Natural killer cell (primary cell): Measurements from ENCODE around the gene ATP5F1D. TPM values are rescaled to one million over a fixed set of nuclear protein-coding genes. Genes with fewer than 3 reads are reported as not detected.

Experiments used
- ATAC-seq, 3 donors: fragments of 150-1000 bp in 2 of 3; fragments of 200-7000 bp in 1 of 3; cut with Tn5 transposase; 1 replicate in 1 of 3; 2 replicates in 2 of 3; pipeline ENCODE4 v1.10.0; 2021; ENCODE audit warnings: mild to moderate bottlenecking in 2 of 3, moderate library complexity in 2 of 3
- DNase-seq, 2 donors: peaks; one replicate each; pipeline versions ENCODE4 v3.0.0 to v3.0.0-alpha.2; 2013 to 2021; ENCODE audit warnings: mixed read lengths in 1 of 2
- H3K27ac ChIP-seq: one replicate; pipeline ENCODE4 v1.5.1; 2013; ENCODE audit warnings: mild to moderate bottlenecking, low read length
- H3K27me3 ChIP-seq: one replicate; pipeline ENCODE4 v1.6.1; 2013; ENCODE audit warnings: low read length; ENCODE audit not compliant: control insufficient read depth, insufficient read depth
- H3K36me3 ChIP-seq: one replicate; pipeline ENCODE4 v1.6.1; 2013; ENCODE audit warnings: low read length; ENCODE audit not compliant: control insufficient read depth, insufficient read depth
- H3K4me1 ChIP-seq: one replicate; pipeline ENCODE4 v1.6.1; 2013; ENCODE audit warnings: low read length; ENCODE audit not compliant: control insufficient read depth, insufficient read depth
- H3K4me3 ChIP-seq: one replicate; pipeline ENCODE4 v1.5.1; 2013; ENCODE audit warnings: low read length
- H3K9me3 ChIP-seq: one replicate; pipeline ENCODE4 v1.6.1; 2013; ENCODE audit warnings: low read length; ENCODE audit not compliant: control insufficient read depth, insufficient read depth
- H3K27ac Mint-ChIP-seq, 2 donors: one replicate each; pipeline ENCODE4 v1.8.0; 2022; ENCODE audit warnings: mild to moderate bottlenecking in 2 of 2, mixed read lengths in 2 of 2, moderate library complexity in 1 of 2
- H3K27me3 Mint-ChIP-seq, 2 donors: one replicate each; pipeline ENCODE4 v1.8.0; 2022; ENCODE audit warnings: low read depth in 2 of 2, mixed read lengths in 2 of 2
- H3K36me3 Mint-ChIP-seq: one replicate; pipeline ENCODE4 v1.8.0; 2022; ENCODE audit warnings: mixed read lengths
- H3K4me1 Mint-ChIP-seq, 2 donors: one replicate each; pipeline ENCODE4 v1.8.0; 2022; ENCODE audit warnings: mixed read lengths in 2 of 2
- H3K4me3 Mint-ChIP-seq: one replicate; pipeline ENCODE4 v1.8.0; 2022; ENCODE audit warnings: mild to moderate bottlenecking, moderate library complexity, mixed read lengths
- H3K9me3 Mint-ChIP-seq, 2 donors: one replicate each; pipeline ENCODE4 v1.8.0; 2022; ENCODE audit warnings: mixed read lengths in 2 of 2
- WGBS: methylation state at CpG from one replicate; pipeline ENCODE4 v1.1.7; 2013; ENCODE audit warnings: missing lambda C conversion rate; ENCODE audit not compliant: insufficient coverage; 5-methylcytosine and 5-hydroxymethylcytosine counted together
- intact Hi-C: fragments of 100-400 bp; cut with micrococcal nuclease; formaldehyde crosslinking; loops from one replicate; pipeline ENCODE4 v1.14.2; 2022
- total RNA-seq, 4 donors: library from RNA; stranded (reverse); fragments of 120-200 nt in 1 of 4; gene quantifications; one replicate each; pipeline versions ENCODE4 v1.2.3 to v1.2.4, GENCODE V29; 2013 to 2022
- TF ChIP-seq, protein P1 (sequence below): fragments of 200-600 bp; IDR thresholded peaks from one replicate; pipeline ENCODE4 v1.8.0; 2022; ENCODE audit warnings: antibody characterized with exemption

Gene ATP5F1D
- total RNA-seq, 3 donors from 2014 or later (not counting 1 experiment from before 2014, with no cell fraction given) = 88.6 to 119 (median 104) TPM

DNA sequence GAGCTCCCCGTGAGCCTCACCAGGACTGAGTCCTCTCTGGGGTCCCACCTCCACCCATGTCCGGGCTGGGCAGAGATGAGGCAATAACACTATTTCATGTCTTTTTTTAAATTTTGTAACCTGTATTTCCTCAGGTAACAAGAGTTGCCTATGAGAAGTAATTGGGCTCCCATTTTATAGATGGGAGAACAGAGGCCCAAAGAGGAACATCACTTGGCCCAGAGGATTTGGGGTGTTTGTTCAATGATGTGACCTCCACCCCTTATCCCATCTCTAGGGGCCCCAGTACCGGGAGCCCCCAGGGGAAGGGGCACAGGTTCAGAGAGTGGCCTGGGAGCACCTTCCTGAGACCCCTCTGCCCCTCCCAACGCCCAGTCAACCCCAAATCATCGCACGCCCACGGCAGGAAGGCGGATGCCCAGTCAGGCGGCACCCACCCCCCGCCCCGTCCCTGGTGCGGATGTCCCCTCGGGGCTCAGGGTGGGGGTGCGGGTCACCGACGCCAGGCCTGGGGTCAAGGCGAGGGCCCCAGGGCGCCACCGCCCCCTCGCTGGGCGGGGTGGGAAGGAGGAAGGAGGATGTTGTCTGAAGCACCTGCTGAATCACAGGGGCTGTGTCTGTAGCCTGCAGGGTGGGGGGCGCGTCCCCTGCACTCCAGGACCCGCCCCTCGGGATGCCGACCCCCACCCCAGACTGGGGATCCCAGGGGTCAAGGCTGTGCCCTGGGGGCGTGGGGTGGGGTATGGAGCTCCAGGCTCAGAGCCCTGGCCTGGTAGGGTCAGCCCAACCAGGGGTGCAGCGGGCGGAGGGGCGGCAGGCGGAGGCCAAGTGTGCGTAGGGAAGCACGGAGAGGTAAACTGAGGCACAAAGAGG is 18.6 kb downstream of the ATP5F1D start:
- H3K36me3 ChIP-seq = peaks cover 31% of the 10 kb centered on the region
- Mint-ChIP-seq H3K27ac (peak overlapping the region; percentile 97 to 100), H3K9me3 (no peaks in the 10 kb centered on the region), H3K4me3 (peak overlapping the region; percentile 89), H3K4me1 (peaks cover 37 to 58% of the 10 kb centered on the region in 2 donors), H3K27me3 (no peaks in the 10 kb centered on the region), H3K36me3 (no peaks in the 10 kb centered on the region)
- TF ChIP-seq, protein P1, sequence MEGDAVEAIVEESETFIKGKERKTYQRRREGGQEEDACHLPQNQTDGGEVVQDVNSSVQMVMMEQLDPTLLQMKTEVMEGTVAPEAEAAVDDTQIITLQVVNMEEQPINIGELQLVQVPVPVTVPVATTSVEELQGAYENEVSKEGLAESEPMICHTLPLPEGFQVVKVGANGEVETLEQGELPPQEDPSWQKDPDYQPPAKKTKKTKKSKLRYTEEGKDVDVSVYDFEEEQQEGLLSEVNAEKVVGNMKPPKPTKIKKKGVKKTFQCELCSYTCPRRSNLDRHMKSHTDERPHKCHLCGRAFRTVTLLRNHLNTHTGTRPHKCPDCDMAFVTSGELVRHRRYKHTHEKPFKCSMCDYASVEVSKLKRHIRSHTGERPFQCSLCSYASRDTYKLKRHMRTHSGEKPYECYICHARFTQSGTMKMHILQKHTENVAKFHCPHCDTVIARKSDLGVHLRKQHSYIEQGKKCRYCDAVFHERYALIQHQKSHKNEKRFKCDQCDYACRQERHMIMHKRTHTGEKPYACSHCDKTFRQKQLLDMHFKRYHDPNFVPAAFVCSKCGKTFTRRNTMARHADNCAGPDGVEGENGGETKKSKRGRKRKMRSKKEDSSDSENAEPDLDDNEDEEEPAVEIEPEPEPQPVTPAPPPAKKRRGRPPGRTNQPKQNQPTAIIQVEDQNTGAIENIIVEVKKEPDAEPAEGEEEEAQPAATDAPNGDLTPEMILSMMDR = no peak
- peak overlapping the region; percentile 51 for H3K4me3 ChIP-seq
- 2% methylated on average over 33 of the region's 33 CpGs for WGBS
- no peaks in the 10 kb centered on the region for H3K27me3 ChIP-seq
- DNase-seq = peak; percentile 67 to 68
- peak overlapping the region; percentile 100 for H3K27ac ChIP-seq
- no peaks in the 10 kb centered on the region for H3K9me3 ChIP-seq
- peak; percentile 16 to 26 (median 18) for ATAC-seq
- peaks cover 94% of the 10 kb centered on the region for H3K4me1 ChIP-seq
- intact Hi-C loops = loop anchor here (1.0 kb wide), 1 partner anchor 9 kb away; no protein-coding TSS in a partner anchor

DNA sequence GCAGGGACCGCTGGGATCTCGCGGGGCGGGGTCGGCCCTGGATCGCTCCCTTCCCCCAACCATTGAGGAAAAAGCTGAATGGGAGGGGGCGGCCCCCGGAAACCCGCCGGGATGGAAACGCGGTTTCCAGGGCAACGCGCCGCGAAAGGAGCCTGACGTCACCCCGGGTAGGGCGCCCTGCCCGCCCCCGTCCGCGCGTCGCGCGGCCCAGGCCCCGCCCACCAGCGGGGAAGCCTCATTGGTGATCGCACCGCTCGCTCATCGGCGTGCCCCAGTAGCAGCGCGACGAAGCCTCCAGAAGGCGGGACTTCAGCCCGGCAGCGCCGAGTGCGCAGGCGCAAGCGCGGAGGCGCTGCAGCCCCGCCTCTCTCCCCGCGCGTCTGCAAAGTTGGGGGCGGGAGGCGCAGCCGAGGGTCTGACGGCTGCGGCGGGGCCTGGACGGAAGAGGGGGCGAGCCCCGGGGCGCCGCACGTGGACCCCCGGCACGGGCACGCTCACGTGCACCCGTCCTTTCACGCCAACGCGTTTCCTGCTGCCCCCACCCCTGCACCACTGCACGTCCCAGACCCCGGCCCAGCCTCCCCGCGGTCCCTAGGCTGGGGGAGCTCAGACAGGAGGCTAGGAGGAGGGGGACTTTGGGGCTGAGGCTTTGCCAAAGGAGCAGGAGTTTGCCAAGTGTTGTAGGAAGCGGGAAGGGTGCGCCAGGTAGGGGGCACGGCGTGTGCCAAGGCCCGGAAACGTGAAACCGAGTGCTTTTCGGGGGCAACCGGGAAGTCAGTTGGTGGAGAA is 19.4 kb downstream of the ATP5F1D start:
- intact Hi-C loops = no loop called here
- H3K27me3 Mint-ChIP-seq = no peaks in the 10 kb centered on the region
- Histone ChIP-seq H3K27me3 (no peaks in the 10 kb centered on the region), H3K27ac (peak overlapping the region; percentile 100), H3K9me3 (no peaks in the 10 kb centered on the region), H3K4me3 (peak overlapping the region; percentile 91), H3K4me1 (peaks cover 94% of the 10 kb centered on the region), H3K36me3 (peaks cover 23% of the 10 kb centered on the region)
- DNase-seq (peak; percentile 96 to 99), ATAC-seq (peak; percentile 71 to 93 (median 80))
- H3K4me1 Mint-ChIP-seq = peaks cover 37 to 62% of the 10 kb centered on the region in 2 donors
- H3K9me3 Mint-ChIP-seq = no peaks in the 10 kb centered on the region
- peak overlapping the region; percentile 97 to 100 for H3K27ac Mint-ChIP-seq
- WGBS = under 1% methylated on average over 81 of the region's 83 CpGs
- no peaks in the 10 kb centered on the region for H3K36me3 Mint-ChIP-seq
- TF ChIP-seq, protein P1 = no peak
- H3K4me3 Mint-ChIP-seq = peak overlapping the region; percentile 90

DNA sequence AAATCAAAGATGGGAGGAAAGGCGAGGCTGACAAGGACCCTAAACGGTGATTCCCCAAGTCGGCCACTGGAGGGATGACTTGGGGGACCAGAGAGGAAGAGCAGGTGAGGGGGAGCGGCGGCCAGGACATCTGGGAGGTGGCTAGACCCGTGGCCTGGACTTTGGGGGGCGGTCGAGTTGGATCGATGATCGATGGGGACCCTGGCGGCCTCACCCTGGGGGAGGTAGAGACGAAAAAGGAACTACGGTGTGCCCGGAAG is 19.9 kb downstream of the ATP5F1D start:
- no peaks in the 10 kb centered on the region for H3K9me3 ChIP-seq
- H3K9me3 Mint-ChIP-seq = no peaks in the 10 kb centered on the region
- ATAC-seq (no peak), DNase-seq (no peak)
- peaks cover 91% of the 10 kb centered on the region for H3K4me1 ChIP-seq
- no peaks in the 10 kb centered on the region for H3K27me3 Mint-ChIP-seq
- peak overlapping the region; percentile 100 for H3K27ac ChIP-seq
- H3K36me3 Mint-ChIP-seq = no peaks in the 10 kb centered on the region
- TF ChIP-seq, protein P1 = no peak
- H3K27me3 ChIP-seq = no peaks in the 10 kb centered on the region
- peaks cover 19% of the 10 kb centered on the region for H3K36me3 ChIP-seq
- peak overlapping the region; percentile 91 for H3K4me3 ChIP-seq
- peak overlapping the region; percentile 97 to 100 for H3K27ac Mint-ChIP-seq
- 1% methylated on average over 14 of the region's 14 CpGs for WGBS
- H3K4me3 Mint-ChIP-seq = peak overlapping the region; percentile 90
- peaks cover 37 to 64% of the 10 kb centered on the region in 2 donors for H3K4me1 Mint-ChIP-seq
- intact Hi-C loops = no loop called here
